Adipocyte (in vitro differentiated cells): ENCODE measurements around the gene GLI3.

ENCODE experiments used
- DNase-seq: peaks from one replicate; pipeline ENCODE4 v3.0.0-alpha.2; 2015; ENCODE audit warnings: low read depth
- H3K27me3 ChIP-seq: replicated peaks from 2 replicates; pipeline ENCODE4 v1.7.0; 2013; ENCODE audit warnings: mild to moderate bottlenecking, low read length, moderate library complexity; ENCODE audit not compliant: control insufficient read depth, insufficient read depth
- H3K36me3 ChIP-seq: 2 replicates; pipeline ENCODE4 v1.7.0; 2013; ENCODE audit warnings: low read length, mild to moderate bottlenecking, moderate library complexity; ENCODE audit not compliant: control insufficient read depth, insufficient read depth, severe bottlenecking
- H3K4me1 ChIP-seq: 2 replicates; pipeline ENCODE4 v1.7.0; 2013; ENCODE audit warnings: mild to moderate bottlenecking, low read length, moderate library complexity; ENCODE audit not compliant: control insufficient read depth, insufficient read depth
- H3K4me3 ChIP-seq: 2 replicates; pipeline ENCODE4 v1.7.0; 2013; ENCODE audit warnings: mild to moderate bottlenecking, low read length, moderate library complexity
- H3K9ac ChIP-seq: 2 replicates; pipeline ENCODE4 v1.7.0; 2013; ENCODE audit warnings: mild to moderate bottlenecking, low read length, moderate library complexity
- H3K9me3 ChIP-seq: 2 replicates; pipeline ENCODE4 v1.7.0; 2013; ENCODE audit warnings: mild to moderate bottlenecking, low read length, moderate library complexity; ENCODE audit not compliant: control insufficient read depth

Gene GLI3

DNA sequence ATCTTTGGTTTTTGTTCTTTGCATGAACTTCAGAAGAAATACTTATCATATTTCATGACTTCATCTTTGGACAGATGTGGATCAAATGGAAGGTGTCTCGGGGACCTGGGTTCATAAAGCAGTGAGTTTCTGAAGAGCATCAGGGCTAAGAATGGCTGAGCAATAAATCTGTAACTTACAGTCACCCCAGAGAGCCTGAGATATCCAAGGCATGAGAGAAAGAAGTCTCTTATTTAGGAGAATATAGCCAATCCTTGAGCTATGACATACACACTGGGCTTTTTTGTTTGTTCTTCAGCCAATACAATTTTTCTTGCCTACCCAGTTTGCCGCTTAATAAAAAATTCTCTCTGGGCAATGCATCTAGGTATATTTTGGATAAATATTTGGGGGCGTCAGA is 281.6 kb downstream of the GLI3 start:
- peak overlapping the region; percentile 9 for H3K9ac ChIP-seq
- DNase-seq, result no peak
- H3K4me1 ChIP-seq, result peaks cover 25% of the 10 kb centered on the region
- peak overlapping the region; percentile 17 for H3K4me3 ChIP-seq
- no peaks in the 10 kb centered on the region for H3K9me3 ChIP-seq
- H3K27me3 ChIP-seq, result no peaks in the 10 kb centered on the region
- no peaks in the 10 kb centered on the region for H3K36me3 ChIP-seq

DNA sequence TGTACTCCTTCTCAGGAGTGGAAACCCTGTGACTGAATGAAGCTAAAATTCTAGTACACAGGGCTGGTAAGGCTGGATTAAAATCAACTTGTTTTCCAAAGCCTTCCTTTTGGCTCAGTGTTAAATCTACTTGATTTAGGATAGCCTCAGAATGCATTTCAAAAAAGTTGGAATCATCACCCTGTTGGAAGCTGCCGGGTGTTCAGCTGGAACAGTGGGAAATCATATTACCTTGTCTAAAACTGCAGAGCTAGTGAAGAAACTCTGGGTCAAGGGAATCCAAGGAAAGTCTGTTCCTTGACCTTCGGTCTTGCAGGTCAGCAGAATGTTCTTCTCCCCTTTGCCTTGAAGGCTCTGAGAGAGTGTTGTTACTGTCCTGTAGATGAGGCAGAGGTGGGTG is 282.0 kb downstream of the GLI3 start:
- no peak overlapping the region for H3K9ac ChIP-seq
- DNase-seq, result no peak
- H3K36me3 ChIP-seq, result no peaks in the 10 kb centered on the region
- H3K27me3 ChIP-seq, result peaks cover 3% of the 10 kb centered on the region
- H3K4me3 ChIP-seq, result no peak overlapping the region
- peaks cover 25% of the 10 kb centered on the region for H3K4me1 ChIP-seq
- H3K9me3 ChIP-seq, result no peaks in the 10 kb centered on the region

DNA sequence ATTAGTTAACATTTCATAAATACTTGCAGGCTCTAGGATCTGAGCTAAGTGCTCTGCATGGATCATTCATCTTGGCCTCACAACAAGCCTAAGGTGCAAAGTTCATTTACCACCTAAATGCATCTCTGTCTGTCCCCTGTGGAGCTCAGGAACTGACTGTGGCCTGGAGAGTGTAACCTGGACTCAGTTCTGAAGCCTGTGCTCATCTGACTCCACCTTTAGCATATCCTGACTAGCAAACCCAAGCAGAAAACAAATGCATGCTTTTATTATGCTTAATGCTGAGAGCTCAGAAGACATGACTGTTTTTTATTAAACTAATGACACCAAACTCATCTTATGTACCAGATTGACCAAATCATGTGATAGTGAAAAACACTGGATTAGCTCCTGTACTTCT is 288.5 kb downstream of the GLI3 start:
- DNase-seq, result no peak

DNA sequence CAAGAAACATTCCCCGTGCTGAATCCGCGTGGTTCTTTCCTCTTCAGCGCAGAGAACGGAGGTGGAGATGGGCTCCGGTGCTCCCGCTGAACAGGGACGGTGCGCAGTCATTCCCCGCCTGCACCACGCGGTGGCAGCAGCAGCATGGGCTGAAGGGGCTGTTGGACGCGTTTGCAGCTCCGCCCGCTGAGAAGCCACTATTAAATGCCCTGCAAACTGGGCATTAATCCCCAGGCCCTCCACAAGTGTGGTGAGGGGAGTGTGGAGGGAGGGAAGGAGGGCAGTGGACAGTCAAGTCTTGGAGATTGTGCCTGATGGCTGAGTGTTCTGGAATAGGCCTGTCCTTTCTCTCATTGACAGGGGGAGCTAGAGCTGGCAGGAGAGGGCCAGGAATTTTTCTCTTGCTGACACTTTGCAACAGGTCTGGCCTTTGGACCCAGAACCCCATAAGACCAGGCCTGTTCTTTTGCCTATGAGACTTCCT is 293.9 kb downstream of the GLI3 start:
- H3K36me3 ChIP-seq, result no peaks in the 10 kb centered on the region
- H3K9me3 ChIP-seq, result no peaks in the 10 kb centered on the region
- peak overlapping the region; percentile 57 for H3K4me3 ChIP-seq
- peak overlapping the region; percentile 9 for H3K9ac ChIP-seq
- no peaks in the 10 kb centered on the region for H3K27me3 ChIP-seq
- H3K4me1 ChIP-seq, result peaks cover 14% of the 10 kb centered on the region
- peak; percentile 90 for DNase-seq

More for the DNA sequence above, 288.5 kb downstream of the GLI3 start:
- Histone ChIP-seq H3K4me3 (no peak overlapping the region), H3K9me3 (no peaks in the 10 kb centered on the region), H3K9ac (no peak overlapping the region), H3K27me3 (peaks cover 3% of the 10 kb centered on the region), H3K36me3 (no peaks in the 10 kb centered on the region), H3K4me1 (peaks cover 3% of the 10 kb centered on the region)

DNA sequence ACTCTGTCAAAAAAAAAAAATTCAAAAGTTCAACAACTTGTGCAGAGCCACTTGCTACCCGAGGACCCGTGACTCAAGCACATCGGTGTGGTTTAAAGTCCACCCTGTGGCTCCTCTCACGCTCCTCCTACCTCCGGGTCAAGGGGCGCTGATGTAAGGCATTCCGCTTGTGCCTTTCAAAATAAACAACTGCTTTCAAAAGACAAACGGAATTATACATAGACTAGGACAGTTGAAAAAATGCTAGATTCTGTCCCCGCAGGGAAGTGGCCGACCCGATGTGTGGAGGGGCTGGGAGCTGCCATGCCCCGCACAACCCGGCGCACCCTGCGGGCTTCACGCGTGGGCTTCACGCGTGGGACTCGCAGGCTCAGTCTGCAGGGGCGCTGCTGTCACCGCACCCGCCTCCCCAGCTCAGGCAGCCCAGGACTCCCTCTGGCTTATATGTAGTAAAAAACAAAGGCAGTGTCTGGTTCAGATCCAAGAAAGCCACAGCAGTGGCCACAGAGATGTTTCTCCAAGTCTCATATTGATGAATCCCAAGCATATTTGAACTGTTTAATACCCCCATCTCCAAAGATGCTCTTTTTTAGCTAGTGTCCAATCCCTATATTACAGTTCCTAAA is 294.4 kb downstream of the GLI3 start:
- H3K36me3 ChIP-seq, result no peaks in the 10 kb centered on the region
- no peaks in the 10 kb centered on the region for H3K9me3 ChIP-seq
- DNase-seq, result no peak
- no peaks in the 10 kb centered on the region for H3K27me3 ChIP-seq
- peaks cover 14% of the 10 kb centered on the region for H3K4me1 ChIP-seq
- H3K9ac ChIP-seq, result peak overlapping the region; percentile 9
- peak overlapping the region; percentile 57 for H3K4me3 ChIP-seq

DNA sequence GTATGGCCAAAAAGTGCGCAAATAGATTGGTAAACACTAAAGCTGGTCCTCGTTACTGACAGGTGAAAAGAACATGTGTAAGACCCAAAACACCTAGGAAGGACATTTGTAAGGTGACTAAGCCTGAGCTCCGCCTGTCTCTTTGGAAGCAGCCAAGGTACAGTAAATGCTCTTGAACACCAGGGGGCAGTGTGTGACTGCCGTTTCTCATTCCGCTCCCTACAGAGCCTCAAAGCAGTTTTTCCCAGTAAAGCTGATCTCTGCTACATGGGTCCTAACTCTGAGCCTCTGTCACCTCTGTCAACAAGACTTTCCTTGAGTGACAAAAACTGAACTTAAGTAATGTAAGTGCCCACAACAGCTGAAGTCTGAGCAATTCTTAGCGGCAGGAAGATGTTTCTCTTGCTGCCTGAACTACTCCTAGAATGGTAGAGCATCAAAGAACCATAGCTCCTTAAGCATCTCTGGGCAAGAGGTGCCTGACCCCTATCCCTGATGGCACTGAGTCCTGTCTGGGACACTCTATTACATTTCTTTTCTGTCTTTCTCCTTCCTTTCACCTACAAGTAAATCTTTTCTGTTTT is 296.2 kb downstream of the GLI3 start:
- Histone ChIP-seq H3K9me3 (no peaks in the 10 kb centered on the region), H3K36me3 (no peaks in the 10 kb centered on the region), H3K9ac (no peak overlapping the region), H3K4me3 (no peak overlapping the region), H3K4me1 (peaks cover 28% of the 10 kb centered on the region), H3K27me3 (no peaks in the 10 kb centered on the region)
- DNase-seq, result peak; percentile 89

DNA sequence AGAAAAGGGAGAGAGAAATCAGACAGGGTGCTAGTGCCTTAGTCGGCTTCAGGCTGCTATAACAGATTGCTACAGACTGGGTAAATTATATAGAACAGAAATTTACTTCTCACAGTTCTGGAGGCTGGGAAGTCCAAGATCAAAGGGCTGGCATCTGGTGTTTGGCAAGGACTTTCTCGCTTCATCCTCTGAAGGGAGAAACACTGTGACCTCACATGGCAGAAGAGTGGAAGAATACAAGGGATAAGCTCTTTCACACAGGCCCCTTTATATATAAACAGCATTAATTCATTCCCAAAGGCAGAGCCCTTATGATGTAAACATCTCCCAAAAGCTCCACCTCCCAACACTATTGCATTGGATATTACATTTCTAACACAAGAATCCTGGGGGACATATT is 298.6 kb downstream of the GLI3 start:
- H3K4me1 ChIP-seq, result peaks cover 24% of the 10 kb centered on the region
- no peak overlapping the region for H3K4me3 ChIP-seq
- DNase-seq, result no peak
- H3K9me3 ChIP-seq, result no peaks in the 10 kb centered on the region
- no peaks in the 10 kb centered on the region for H3K36me3 ChIP-seq
- no peak overlapping the region for H3K9ac ChIP-seq
- H3K27me3 ChIP-seq, result no peaks in the 10 kb centered on the region

DNA sequence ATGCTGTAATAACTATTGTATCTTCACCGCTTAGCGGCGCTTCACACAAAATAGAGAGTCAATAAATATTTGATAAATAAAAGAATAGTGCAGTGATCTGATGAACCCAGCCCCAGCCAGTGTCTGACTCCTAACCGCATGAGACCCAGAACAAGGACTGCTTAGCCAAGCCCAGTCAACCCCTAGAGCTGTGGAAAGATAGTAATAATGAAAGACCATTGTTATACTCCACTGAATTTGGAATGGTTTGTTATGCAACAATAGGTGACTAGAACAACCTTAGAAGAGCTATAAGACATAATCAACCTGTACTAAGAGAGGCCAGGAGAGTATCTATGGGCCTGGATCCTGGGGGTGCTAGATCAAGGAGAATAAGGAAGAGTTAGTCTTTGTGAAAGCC is 303.6 kb downstream of the GLI3 start:
- no peaks in the 10 kb centered on the region for H3K36me3 ChIP-seq
- H3K4me3 ChIP-seq, result no peak overlapping the region
- H3K9ac ChIP-seq, result no peak overlapping the region
- no peaks in the 10 kb centered on the region for H3K27me3 ChIP-seq
- H3K9me3 ChIP-seq, result no peaks in the 10 kb centered on the region
- no peak for DNase-seq
- peaks cover 14% of the 10 kb centered on the region for H3K4me1 ChIP-seq

DNA sequence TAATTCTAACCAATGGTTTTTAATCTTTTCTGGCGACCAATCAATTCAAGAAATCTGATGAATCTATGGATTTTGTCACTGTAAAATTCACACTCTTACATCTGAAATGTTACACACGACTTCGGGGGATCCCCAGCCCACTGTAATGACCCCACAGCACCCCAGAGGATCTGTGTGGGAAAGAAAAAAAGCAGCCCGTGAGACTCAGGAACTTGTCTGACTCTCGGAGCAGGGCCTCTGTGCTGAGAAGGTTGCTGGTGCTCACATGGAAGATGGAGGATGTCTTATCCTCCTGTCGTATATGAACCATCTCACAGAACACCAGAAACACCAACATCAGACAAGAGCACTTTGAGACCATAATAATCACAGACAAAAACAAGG is 305.8 kb downstream of the GLI3 start:
- Histone ChIP-seq H3K9ac (no peak overlapping the region), H3K4me3 (no peak overlapping the region), H3K27me3 (no peaks in the 10 kb centered on the region), H3K4me1 (peaks cover 4% of the 10 kb centered on the region), H3K36me3 (no peaks in the 10 kb centered on the region), H3K9me3 (no peaks in the 10 kb centered on the region)
- DNase-seq, result no peak

DNA sequence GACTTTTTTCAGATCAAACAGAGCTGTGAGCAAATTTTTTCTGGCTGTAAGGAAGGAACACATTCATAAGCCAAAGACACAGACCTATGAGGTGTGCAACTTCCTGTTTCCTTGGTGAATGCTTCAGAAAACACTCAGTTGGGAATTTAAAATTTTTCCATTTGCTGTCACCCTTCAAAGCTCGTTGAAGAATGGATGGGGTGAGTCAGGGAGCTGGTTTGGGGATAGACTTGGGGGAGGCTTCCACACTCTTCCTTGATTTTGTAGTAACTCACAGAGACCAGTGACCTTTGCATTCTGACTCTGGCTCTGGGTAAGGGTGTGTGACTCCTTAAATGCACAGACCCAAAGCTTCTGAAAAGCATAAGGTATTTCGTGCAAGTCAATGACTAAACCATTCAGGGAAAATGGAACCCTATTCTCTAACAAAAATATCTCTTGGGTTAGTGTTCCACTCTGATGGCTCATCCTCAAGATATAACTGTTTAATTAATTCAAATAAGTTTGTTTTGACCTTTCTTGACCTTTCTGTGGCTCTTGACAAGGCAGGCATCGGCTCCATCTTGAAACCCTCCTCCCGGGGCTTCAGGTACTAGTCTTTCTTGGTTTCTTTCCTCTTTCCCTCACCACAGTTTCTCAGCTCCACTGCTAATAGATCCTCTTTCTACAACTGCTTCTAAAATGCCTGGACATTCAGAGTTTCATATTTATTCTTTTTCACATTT is 306.3 kb downstream of the GLI3 start:
- Histone ChIP-seq H3K27me3 (no peaks in the 10 kb centered on the region), H3K36me3 (no peaks in the 10 kb centered on the region), H3K9ac (no peak overlapping the region), H3K9me3 (no peaks in the 10 kb centered on the region), H3K4me1 (no peaks in the 10 kb centered on the region), H3K4me3 (no peak overlapping the region)
- DNase-seq, result no peak

DNA sequence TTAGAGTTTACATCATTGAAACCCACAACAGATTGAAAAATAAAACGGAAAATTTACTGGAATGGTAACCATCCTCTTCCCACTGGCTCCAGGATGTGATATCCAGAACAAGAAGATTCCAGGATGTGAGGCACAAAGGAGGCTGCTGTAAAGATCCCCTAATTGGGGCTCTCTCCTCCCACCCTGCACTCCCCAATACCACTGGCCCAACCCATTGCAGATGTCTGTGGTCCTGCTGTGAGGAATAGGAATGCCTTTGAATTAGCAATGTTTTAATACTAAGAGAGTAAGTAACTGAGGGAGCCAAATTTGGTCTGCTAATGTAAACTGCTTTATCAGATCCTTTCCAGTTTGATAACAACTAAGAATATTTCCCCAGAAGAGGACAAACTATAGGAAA is 308.2 kb downstream of the GLI3 start:
- Histone ChIP-seq H3K36me3 (no peaks in the 10 kb centered on the region), H3K27me3 (no peaks in the 10 kb centered on the region), H3K9ac (no peak overlapping the region), H3K4me1 (no peaks in the 10 kb centered on the region), H3K4me3 (no peak overlapping the region), H3K9me3 (no peaks in the 10 kb centered on the region)
- DNase-seq, result no peak
